Gastrocnemius medialis (tissue), 4 donors: ENCODE measurements around the gene OBSCN. TPM values are rescaled to one million over a fixed set of nuclear protein-coding genes. Genes with fewer than 3 reads are reported as not detected.

Experiments
- ATAC-seq, 2 donors: fragments of 150-250 bp; one replicate each; pipeline ENCODE4 v1.9.1; 2016
- DNase-seq, 2 donors: peaks; one replicate each; pipeline ENCODE4 v3.0.0-alpha.2; 2019
- H3K27ac ChIP-seq, 4 donors: fragments of 200-600 bp; sonication (generic); 1 replicate in 1 of 4; 2 replicates in 3 of 4; pipeline ENCODE4 v1.5.1; 2016 to 2018; ENCODE audit warnings: mild to moderate bottlenecking in 2 of 4, moderate library complexity in 1 of 4
- H3K27me3 ChIP-seq, 3 donors: fragments of 200-600 bp; sonication (generic) in 2 of 3; 1 replicate in 1 of 3; 2 replicates in 2 of 3; pipeline versions ENCODE4 v1.5.1 to v1.6.0; 2016 to 2019; ENCODE audit warnings: mild to moderate bottlenecking in 1 of 3, moderate library complexity in 1 of 3
- H3K36me3 ChIP-seq, 2 donors: fragments of 200-600 bp; sonication (generic) in 1 of 2; one replicate each; pipeline ENCODE4 v1.5.1; 2017 to 2018
- H3K4me1 ChIP-seq, 2 donors: fragments of 200-600 bp; sonication (generic) in 1 of 2; one replicate each; pipeline ENCODE4 v1.5.1; 2016 to 2017; ENCODE audit warnings: mild to moderate bottlenecking in 2 of 2
- H3K4me3 ChIP-seq, 4 donors: fragments of 200-600 bp; sonication (generic) in 3 of 4; 1 replicate in 1 of 4; 2 replicates in 3 of 4; pipeline ENCODE4 v1.5.1; 2016 to 2019; ENCODE audit warnings: mild to moderate bottlenecking in 2 of 4
- H3K9me3 ChIP-seq, 3 donors: fragments of 200-600 bp; sonication (generic) in 2 of 3; 1 replicate in 1 of 3; 2 replicates in 2 of 3; pipeline ENCODE4 v1.5.1; 2016 to 2019
- CTCF ChIP-seq, 5 experiments: fragments of 450-650 bp in 3 of 5; fragments of 200-600 bp in 2 of 5; sonication (generic) in 2 of 5; IDR thresholded peaks in 4 of 5; conservative IDR thresholded peaks in 1 of 5; 1 replicate in 4 of 5; 2 replicates in 1 of 5; pipeline ENCODE4 v1.5.1; 2016 to 2019; ENCODE audit warnings: antibody characterized with exemption in 5 of 5, mild to moderate bottlenecking in 3 of 5, moderate library complexity in 3 of 5
- POLR2A ChIP-seq, 2 donors: fragments of 450-650 bp; IDR thresholded peaks; one replicate each; pipeline ENCODE4 v1.6.1; 2017; ENCODE audit warnings: antibody characterized with exemption in 2 of 2, mild to moderate bottlenecking in 2 of 2, moderate library complexity in 2 of 2
- in situ Hi-C, 4 donors: fragments of 200-750 bp; cut with MboI; loops; one replicate each; pipeline versions ENCODE4 v1.15.0 to v1.8.0; 2017; ENCODE audit warnings: low sequenced_read_pairs in 4 of 4
- intact Hi-C: fragments of 100-400 bp; cut with DNase I; formaldehyde crosslinking; loops from one replicate; pipeline ENCODE4 v1.15.1; 2023; ENCODE audit warnings: low total_unique reads
- total RNA-seq, 4 donors: library from RNA; depleted of rRNA; stranded (reverse); fragments of >200 nt; gene quantifications; one replicate each; pipeline versions ENCODE4 v1.1.0 to v1.2.3, GENCODE V29; 2016

OBSCN gene
- total RNA-seq, 4 donors from 2014 or later = 798 to 1,571 (median 1,162) TPM

DNA sequence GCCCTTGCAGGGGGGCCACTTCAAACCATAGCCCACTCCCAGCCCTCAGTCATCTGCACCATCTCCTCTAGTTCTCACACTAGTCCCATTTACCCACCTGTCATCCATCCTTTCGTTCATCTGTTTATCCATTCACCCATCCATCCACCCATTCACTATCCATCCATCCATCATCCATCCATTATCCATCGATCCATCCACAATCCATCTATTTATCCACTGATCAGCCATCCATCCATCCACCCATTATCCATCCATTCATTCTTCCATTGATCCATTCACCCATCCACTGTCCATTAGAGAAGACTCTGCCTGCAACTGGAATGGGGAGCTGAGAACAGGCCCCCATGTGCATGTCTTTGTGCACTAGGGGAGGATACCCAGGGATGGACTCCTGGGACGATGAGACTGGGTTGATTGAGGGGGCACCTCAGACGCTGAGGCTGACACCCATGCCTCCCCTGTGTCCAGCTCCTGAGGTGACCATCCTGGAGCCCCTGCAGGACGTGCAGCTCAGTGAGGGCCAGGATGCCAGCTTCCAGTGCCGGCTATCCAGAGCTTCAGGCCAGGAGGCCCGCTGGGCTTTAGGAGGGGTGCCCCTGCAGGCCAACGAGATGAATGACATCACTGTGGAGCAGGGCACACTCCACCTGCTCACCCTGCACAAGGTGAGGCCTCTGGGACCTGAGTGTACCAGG lies 100.9 kb downstream of the OBSCN start:
- H3K4me3 ChIP-seq = no peak overlapping the region
- in situ Hi-C loops (no loop called here), intact Hi-C loops (no loop called here)
- TF ChIP-seq CTCF (IDR thresholded peaks at IDR 0.05 in 4 of 5, conservative IDR thresholded peaks at IDR 0.05 in 1 of 5) (peak in 1 of 5 experiments; percentile 18), POLR2A (IDR thresholded peaks at IDR 0.05) (no peak)
- peaks cover 2 to 94% of the 10 kb centered on the region in 2 donors for H3K36me3 ChIP-seq
- no peaks in the 10 kb centered on the region for H3K27me3 ChIP-seq
- ATAC-seq (no peak), DNase-seq (no peak)
- H3K9me3 ChIP-seq = no peaks in the 10 kb centered on the region
- H3K4me1 ChIP-seq = peaks cover 7% of the 10 kb centered on the region in 2 donors
- peak overlapping the region in 1 of 4 donors; percentile 29 for H3K27ac ChIP-seq

DNA sequence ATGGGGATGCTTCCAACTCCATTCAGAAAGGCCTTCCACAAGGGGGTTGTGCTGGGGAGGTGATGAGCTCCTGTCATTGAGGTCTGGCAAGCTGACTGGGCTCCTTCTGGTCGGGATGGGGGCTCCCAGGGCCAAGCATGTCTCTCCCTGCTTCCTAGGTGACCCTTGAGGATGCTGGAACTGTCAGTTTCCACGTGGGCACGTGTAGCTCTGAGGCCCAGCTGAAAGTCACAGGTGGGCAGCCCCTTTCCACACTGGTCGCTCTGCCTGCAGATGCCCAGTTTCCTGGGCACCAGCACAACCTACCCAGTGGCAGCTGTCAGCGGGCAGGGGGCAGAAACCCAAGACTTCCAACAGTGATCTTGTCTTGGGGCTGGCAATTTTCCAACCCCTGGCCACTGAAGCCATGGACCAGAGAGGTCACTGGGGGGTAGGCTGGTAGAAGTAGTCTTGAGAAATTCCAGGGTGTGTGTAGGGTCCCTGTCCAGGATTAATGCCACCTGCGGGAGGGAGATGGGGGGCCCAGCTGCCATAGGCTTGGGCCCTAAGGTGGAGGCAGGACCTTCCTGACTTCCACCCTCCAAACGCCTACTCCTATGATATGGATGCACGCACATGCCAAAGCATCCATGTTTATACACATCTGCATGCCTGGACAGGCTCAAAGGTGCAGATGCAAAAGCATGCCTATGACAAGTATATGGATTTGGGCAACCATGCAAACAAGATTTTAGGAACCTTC lies 101.7 kb downstream of the OBSCN start:
- Histone ChIP-seq H3K36me3 (peaks cover 0 to 87% of the 10 kb centered on the region in 2 donors), H3K27ac (peak overlapping the region in 1 of 4 donors; percentile 29), H3K4me1 (peaks cover 7 to 14% of the 10 kb centered on the region in 2 donors), H3K4me3 (no peak overlapping the region), H3K9me3 (no peaks in the 10 kb centered on the region), H3K27me3 (no peaks in the 10 kb centered on the region)
- TF ChIP-seq POLR2A (IDR thresholded peaks at IDR 0.05) (no peak), CTCF (IDR thresholded peaks at IDR 0.05 in 4 of 5, conservative IDR thresholded peaks at IDR 0.05 in 1 of 5) (no peak)
- ATAC-seq (no peak), DNase-seq (peak in 1 of 2 donors; percentile 45)
- in situ Hi-C loops (no loop called here), intact Hi-C loops (no loop called here)

- in situ Hi-C loops (no loop called here), intact Hi-C loops (no loop called here)
- TF ChIP-seq CTCF (IDR thresholded peaks at IDR 0.05 in 4 of 5, conservative IDR thresholded peaks at IDR 0.05 in 1 of 5) (no peak), POLR2A (IDR thresholded peaks at IDR 0.05) (no peak)
- DNase-seq (no peak), ATAC-seq (no peak)
- Histone ChIP-seq H3K27me3 (no peaks in the 10 kb centered on the region), H3K4me1 (peaks cover 7 to 20% of the 10 kb centered on the region in 2 donors), H3K9me3 (no peaks in the 10 kb centered on the region), H3K36me3 (peaks cover 0 to 79% of the 10 kb centered on the region in 2 donors), H3K27ac (no peak overlapping the region), H3K4me3 (no peak overlapping the region)
Observed at GRCh38 chr1:228310162-228310792, 102.4 kb downstream of the OBSCN start.

GRCh38 chr1:228311091-228311490 lies 103.2 kb downstream of the OBSCN start:
- no peaks in the 10 kb centered on the region for H3K27me3 ChIP-seq
- in situ Hi-C loops (no loop called here), intact Hi-C loops (no loop called here)
- no peak for ATAC-seq
- H3K36me3 ChIP-seq = peaks cover 0 to 79% of the 10 kb centered on the region in 2 donors
- no peak for DNase-seq
- no peak overlapping the region for H3K4me3 ChIP-seq
- no peaks in the 10 kb centered on the region for H3K9me3 ChIP-seq
- peak overlapping the region in 2 of 4 donors; percentile 89 for H3K27ac ChIP-seq
- TF ChIP-seq POLR2A (IDR thresholded peaks at IDR 0.05) = no peak
- no peak for TF ChIP-seq CTCF (IDR thresholded peaks at IDR 0.05 in 4 of 5, conservative IDR thresholded peaks at IDR 0.05 in 1 of 5)
- H3K4me1 ChIP-seq = peaks cover 7 to 20% of the 10 kb centered on the region in 2 donors
